ENCODE measurements around the gene ZBTB20.

DNA sequence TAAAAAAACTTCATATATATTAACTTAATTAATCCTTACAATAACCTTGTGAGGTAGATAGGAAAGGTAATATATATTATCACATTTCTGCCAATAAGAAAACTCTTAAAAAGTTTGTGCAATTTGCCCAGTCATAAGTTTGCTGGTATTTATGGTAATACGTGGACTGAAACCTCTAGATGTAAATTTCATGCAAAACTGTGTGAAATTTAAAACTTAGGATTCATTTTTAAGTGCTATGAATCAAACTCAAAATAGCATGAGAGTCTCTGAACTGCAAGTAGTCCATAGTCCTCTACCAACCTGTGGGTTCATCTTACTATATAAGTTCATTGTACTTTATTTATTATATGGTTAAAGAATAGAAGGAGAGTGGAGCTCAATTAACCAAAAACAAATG, 56.4 kb downstream of the ZBTB20 start:
- TF ChIP-seq, protein P1, sequence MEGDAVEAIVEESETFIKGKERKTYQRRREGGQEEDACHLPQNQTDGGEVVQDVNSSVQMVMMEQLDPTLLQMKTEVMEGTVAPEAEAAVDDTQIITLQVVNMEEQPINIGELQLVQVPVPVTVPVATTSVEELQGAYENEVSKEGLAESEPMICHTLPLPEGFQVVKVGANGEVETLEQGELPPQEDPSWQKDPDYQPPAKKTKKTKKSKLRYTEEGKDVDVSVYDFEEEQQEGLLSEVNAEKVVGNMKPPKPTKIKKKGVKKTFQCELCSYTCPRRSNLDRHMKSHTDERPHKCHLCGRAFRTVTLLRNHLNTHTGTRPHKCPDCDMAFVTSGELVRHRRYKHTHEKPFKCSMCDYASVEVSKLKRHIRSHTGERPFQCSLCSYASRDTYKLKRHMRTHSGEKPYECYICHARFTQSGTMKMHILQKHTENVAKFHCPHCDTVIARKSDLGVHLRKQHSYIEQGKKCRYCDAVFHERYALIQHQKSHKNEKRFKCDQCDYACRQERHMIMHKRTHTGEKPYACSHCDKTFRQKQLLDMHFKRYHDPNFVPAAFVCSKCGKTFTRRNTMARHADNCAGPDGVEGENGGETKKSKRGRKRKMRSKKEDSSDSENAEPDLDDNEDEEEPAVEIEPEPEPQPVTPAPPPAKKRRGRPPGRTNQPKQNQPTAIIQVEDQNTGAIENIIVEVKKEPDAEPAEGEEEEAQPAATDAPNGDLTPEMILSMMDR (IDR thresholded peaks at IDR 0.05) = no peak
- TF ChIP-seq POLR2A (IDR thresholded peaks at IDR 0.05) = no peak
